H9 (cell line): Measurements from ENCODE around the gene KMT2D. TPM values are rescaled to one million over a fixed set of nuclear protein-coding genes. Genes with fewer than 3 reads are reported as not detected.

ENCODE experiments used
- DNase-seq: peaks from one replicate; pipeline ENCODE4 v3.0.0-alpha.2; 2017
- H2AFZ ChIP-seq: one replicate; pipeline ENCODE4 v1.6.1; 2013; ENCODE audit warnings: mild to moderate bottlenecking, low read length, control low read depth, moderate library complexity
- H2AK5ac ChIP-seq: 2 replicates; pipeline ENCODE4 v1.6.1; 2013; ENCODE audit warnings: low read length, control low read depth, mixed read lengths; ENCODE audit not compliant: insufficient read length
- H2BK120ac ChIP-seq: one replicate; pipeline ENCODE4 v1.6.1; 2013; ENCODE audit warnings: low read depth, mild to moderate bottlenecking, low read length, control low read depth, inconsistent platforms; ENCODE audit not compliant: poor library complexity, severe bottlenecking
- H2BK12ac ChIP-seq: 2 replicates; pipeline ENCODE4 v1.6.1; 2013; ENCODE audit warnings: low read length, control low read depth, mixed read lengths, low read depth; ENCODE audit not compliant: insufficient read length
- H2BK15ac ChIP-seq: 2 replicates; pipeline ENCODE4 v1.6.1; 2013; ENCODE audit warnings: low read depth, low read length, control low read depth
- H2BK20ac ChIP-seq: one replicate; pipeline ENCODE4 v1.6.1; 2013; ENCODE audit warnings: low read depth, mild to moderate bottlenecking, low read length, control low read depth, inconsistent platforms; ENCODE audit not compliant: poor library complexity, severe bottlenecking
- H2BK5ac ChIP-seq: 2 replicates; pipeline ENCODE4 v1.6.1; 2013; ENCODE audit warnings: low read length, control low read depth, mixed read lengths; ENCODE audit not compliant: insufficient read length
- H3K14ac ChIP-seq: 2 replicates; pipeline ENCODE4 v1.6.1; 2013; ENCODE audit warnings: low read length, control low read depth; ENCODE audit not compliant: insufficient read depth
- H3K18ac ChIP-seq: 2 replicates; pipeline ENCODE4 v1.6.1; 2013; ENCODE audit warnings: low read depth, mild to moderate bottlenecking, mixed read lengths, low read length, control low read depth; ENCODE audit not compliant: insufficient read length
- H3K23ac ChIP-seq: 2 replicates; pipeline ENCODE4 v1.6.1; 2013; ENCODE audit warnings: low read length, control low read depth, mixed read lengths, low read depth; ENCODE audit not compliant: insufficient read length
- H3K23me2 ChIP-seq: 2 replicates; pipeline ENCODE4 v1.6.1; 2013; ENCODE audit warnings: low read depth, mild to moderate bottlenecking, mixed read lengths, low read length, control low read depth; ENCODE audit not compliant: insufficient read length, poor library complexity, severe bottlenecking
- H3K27ac ChIP-seq: 2 replicates; pipeline ENCODE4 v1.5.1; 2013; ENCODE audit warnings: low read length, control low read depth, mixed read lengths, low read depth; ENCODE audit not compliant: insufficient read length
- H3K27me3 ChIP-seq: 2 replicates; pipeline ENCODE4 v1.6.1; 2013; ENCODE audit warnings: low read length, control low read depth, inconsistent platforms; ENCODE audit not compliant: insufficient read depth
- H3K4ac ChIP-seq: 2 replicates; pipeline ENCODE4 v1.6.1; 2013; ENCODE audit warnings: low read depth, mild to moderate bottlenecking, control low read depth, inconsistent platforms, low read length, moderate library complexity
- H3K4me1 ChIP-seq: 2 replicates; pipeline ENCODE4 v1.6.1; 2013; ENCODE audit warnings: low read length, control low read depth, inconsistent platforms; ENCODE audit not compliant: insufficient read depth
- H3K4me2 ChIP-seq: 2 replicates; pipeline ENCODE4 v1.6.1; 2013; ENCODE audit warnings: low read length, control low read depth, mixed read lengths; ENCODE audit not compliant: insufficient read length, insufficient read depth
- H3K56ac ChIP-seq: 2 replicates; pipeline ENCODE4 v1.6.1; 2013; ENCODE audit warnings: low read depth, mild to moderate bottlenecking, mixed read lengths, low read length, control low read depth; ENCODE audit not compliant: insufficient read length
- H3K79me1 ChIP-seq: 2 replicates; pipeline ENCODE4 v1.6.1; 2013; ENCODE audit warnings: low read depth, mild to moderate bottlenecking, moderate library complexity, low read length, control low read depth, inconsistent platforms; ENCODE audit not compliant: insufficient read depth, poor library complexity, severe bottlenecking
- H3K79me2 ChIP-seq: 2 replicates; pipeline ENCODE4 v1.6.1; 2013; ENCODE audit warnings: low read length, control low read depth, inconsistent platforms; ENCODE audit not compliant: insufficient read depth
- H3K9ac ChIP-seq: 2 replicates; pipeline ENCODE4 v1.6.1; 2013; ENCODE audit warnings: low read length, control low read depth, mixed read lengths; ENCODE audit not compliant: insufficient read length; ENCODE audit errors: extremely low read depth
- H3K9me3 ChIP-seq: one replicate; pipeline ENCODE4 v1.6.1; 2013; ENCODE audit warnings: low read depth, low read length, inconsistent platforms; ENCODE audit not compliant: control insufficient read depth
- H3T11ph ChIP-seq: one replicate; pipeline ENCODE4 v1.6.1; 2013; ENCODE audit warnings: mild to moderate bottlenecking, low read length, control low read depth, inconsistent platforms
- H4K20me1 ChIP-seq: one replicate; pipeline ENCODE4 v1.6.1; 2013; ENCODE audit not compliant: control insufficient read depth, insufficient read length, insufficient read depth
- H4K5ac ChIP-seq: 2 replicates; pipeline ENCODE4 v1.6.1; 2013; ENCODE audit warnings: low read depth, mild to moderate bottlenecking, mixed read lengths, low read length, control low read depth; ENCODE audit not compliant: insufficient read length
- H4K8ac ChIP-seq: replicated peaks from 2 replicates; pipeline ENCODE4 v1.6.1; 2013; ENCODE audit warnings: low read length, control low read depth, mixed read lengths, low read depth; ENCODE audit not compliant: insufficient read length
- H4K91ac ChIP-seq: 2 replicates; pipeline ENCODE4 v1.6.1; 2013; ENCODE audit warnings: low read depth, mild to moderate bottlenecking, moderate library complexity, mixed read lengths, low read length, control low read depth; ENCODE audit not compliant: insufficient read length
- H3K27ac Mint-ChIP-seq, 3 experiments: 2 replicates in 2 of 3; 3 replicates in 1 of 3; pipeline ENCODE4 v1.8.0; 2020 to 2021; ENCODE audit warnings: mixed read lengths in 3 of 3, mild to moderate bottlenecking in 1 of 3, moderate library complexity in 1 of 3
- H3K27me3 Mint-ChIP-seq: 2 replicates; pipeline ENCODE4 v1.8.0; 2021; ENCODE audit warnings: low read depth, mild to moderate bottlenecking, moderate library complexity, mixed read lengths
- H3K36me3 Mint-ChIP-seq, 3 experiments: 2 replicates in 2 of 3; 3 replicates in 1 of 3; pipeline ENCODE4 v1.8.0; 2020 to 2021; ENCODE audit warnings: low read depth in 3 of 3, mixed read lengths in 3 of 3; ENCODE audit not compliant: insufficient read depth in 1 of 3
- H3K4me1 Mint-ChIP-seq, 2 experiments: 2 replicates each; pipeline ENCODE4 v1.8.0; 2020; ENCODE audit warnings: mixed read lengths in 2 of 2
- H3K4me3 Mint-ChIP-seq, 2 experiments: 2 replicates in 1 of 2; 3 replicates in 1 of 2; pipeline ENCODE4 v1.8.0; 2020 to 2021; ENCODE audit warnings: mild to moderate bottlenecking in 2 of 2, mixed read lengths in 2 of 2, moderate library complexity in 1 of 2
- H3K9me3 Mint-ChIP-seq, 2 experiments: 2 replicates in 1 of 2; 3 replicates in 1 of 2; pipeline ENCODE4 v1.8.0; 2020; ENCODE audit warnings: mild to moderate bottlenecking in 2 of 2, mixed read lengths in 2 of 2, moderate library complexity in 1 of 2
- CTCF ChIP-seq: fragments of 200-600 bp; sonication (generic); conservative IDR thresholded peaks from 3 replicates; pipeline ENCODE4 v1.8.0; 2021; ENCODE audit warnings: antibody characterized with exemption, mild to moderate bottlenecking
- WGBS: extraction: QIAGEN DNeasy Blood & Tissue Kit; methylation state at CpG from one replicate; pipeline ENCODE4 v1.1.7; 2013; ENCODE audit warnings: missing lambda C conversion rate, low lambda C conversion rate, mixed read lengths; ENCODE audit not compliant: insufficient read length; ENCODE audit errors: extremely low coverage; 5-methylcytosine and 5-hydroxymethylcytosine counted together
- total RNA-seq: library from RNA; stranded (reverse); gene quantifications from 2 replicates; pipeline ENCODE4 v1.2.1, GENCODE V29; 2021

The KMT2D gene
- total RNA-seq, 1 experiment from 2014 or later: 93.7 TPM

DNA sequence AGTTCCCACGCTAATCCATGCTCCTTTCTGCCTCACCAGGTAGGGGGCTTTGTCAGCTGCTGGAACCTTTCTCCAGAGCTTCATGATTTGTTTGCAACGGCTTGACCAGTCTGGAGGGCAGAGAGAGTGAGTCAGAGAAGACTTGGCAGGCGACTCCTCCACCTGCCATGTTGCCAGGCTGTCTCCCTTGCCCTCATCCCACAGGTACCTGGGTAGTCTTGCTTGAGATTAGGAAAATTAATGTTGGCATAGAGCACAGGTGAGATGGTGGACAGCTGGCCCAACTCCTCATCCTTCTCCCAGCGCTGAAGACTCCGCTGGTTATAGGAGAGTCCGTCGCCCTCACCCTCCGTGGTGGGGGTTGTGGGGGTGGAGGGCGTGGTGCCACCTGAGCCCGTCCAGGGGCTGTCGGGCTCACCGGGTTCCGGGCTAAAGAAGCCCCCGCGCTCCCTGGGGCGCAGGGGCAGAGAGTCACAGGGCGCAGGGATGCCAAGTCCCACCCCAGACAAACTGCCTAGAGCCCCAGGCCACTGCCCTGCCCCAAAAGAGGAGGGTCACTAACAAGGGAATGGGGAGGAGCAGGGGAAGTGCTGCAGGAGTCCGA, 18.6 kb downstream of the KMT2D start:
- no peaks in the 10 kb centered on the region for H3K9me3 Mint-ChIP-seq
- Histone ChIP-seq H2BK5ac (no peak overlapping the region), H3K9ac (no peak overlapping the region), H3K56ac (no peak overlapping the region), H3K4me1 (no peaks in the 10 kb centered on the region), H4K91ac (no peak overlapping the region), H2BK12ac (no peak overlapping the region), H4K20me1 (no peaks in the 10 kb centered on the region), H4K5ac (no peak overlapping the region), H3K27ac (no peak overlapping the region), H3K9me3 (no peaks in the 10 kb centered on the region), H3K14ac (no peak overlapping the region), H3K23me2 (no peaks in the 10 kb centered on the region), H4K8ac (no peak overlapping the region), H2AK5ac (no peak overlapping the region), H2BK15ac (no peak overlapping the region), H2BK120ac (no peak overlapping the region), H3K79me1 (no peaks in the 10 kb centered on the region), H3T11ph (no peak overlapping the region), H3K18ac (no peak overlapping the region), H3K4me2 (no peak overlapping the region), H2BK20ac (no peak overlapping the region), H3K79me2 (no peaks in the 10 kb centered on the region), H3K23ac (no peak overlapping the region), H3K4ac (no peak overlapping the region), H3K27me3 (no peaks in the 10 kb centered on the region), H2AFZ (no peak overlapping the region)
- no CpG with 5 or more reads among the region's 18 CpGs for WGBS
- H3K4me1 Mint-ChIP-seq: no peaks in the 10 kb centered on the region
- no peak for TF ChIP-seq CTCF
- H3K27me3 Mint-ChIP-seq: no peaks in the 10 kb centered on the region
- peaks cover 64 to 98% (median 92%) of the 10 kb centered on the region in 3 experiments for H3K36me3 Mint-ChIP-seq
- no peak overlapping the region for H3K4me3 Mint-ChIP-seq
- H3K27ac Mint-ChIP-seq: no peak overlapping the region
- no peak for DNase-seq
